Smooth muscle cell (in vitro differentiated cells): ENCODE data around the gene BCL2. TPM values are rescaled to one million over a fixed set of nuclear protein-coding genes. Genes with fewer than 3 reads are reported as not detected.

Source experiments
- DNase-seq: peaks from one replicate; lab custom pipeline; 2025; ENCODE audit not compliant: unreplicated experiment; lab: John Stamatoyannopoulos, UW
- H2AFZ ChIP-seq: fragments of 200-600 bp; sonication (generic); 2 replicates; pipeline ENCODE4 v1.6.0; 2016; ENCODE audit warnings: antibody characterized with exemption, low read depth, mild to moderate bottlenecking
- H3F3A ChIP-seq: fragments of 200-600 bp; sonication (generic); 2 replicates; pipeline ENCODE4 v1.6.0; 2017; ENCODE audit warnings: antibody characterized with exemption, low read depth
- H3K27ac ChIP-seq: fragments of 200-600 bp; sonication (generic); 2 replicates; pipeline ENCODE4 v1.5.1; 2016; ENCODE audit warnings: low read depth, mild to moderate bottlenecking
- H3K27me3 ChIP-seq: fragments of 200-600 bp; sonication (generic); 2 replicates; pipeline ENCODE4 v1.6.1; 2016; ENCODE audit warnings: low read depth, mild to moderate bottlenecking
- H3K36me3 ChIP-seq: fragments of 200-600 bp; sonication (generic); 2 replicates; pipeline ENCODE4 v1.5.1; 2016; ENCODE audit warnings: low read depth
- H3K4me1 ChIP-seq: fragments of 200-600 bp; sonication (generic); 2 replicates; pipeline ENCODE4 v1.5.1; 2016; ENCODE audit warnings: low read depth
- H3K4me2 ChIP-seq: fragments of 200-600 bp; sonication (generic); 2 replicates; pipeline ENCODE4 v1.6.0; 2016; ENCODE audit warnings: mild to moderate bottlenecking
- H3K4me3 ChIP-seq: fragments of 200-600 bp; sonication (generic); 2 replicates; pipeline ENCODE4 v1.5.1; 2016; ENCODE audit warnings: mild to moderate bottlenecking
- H3K79me2 ChIP-seq: fragments of 200-600 bp; sonication (generic); 2 replicates; pipeline ENCODE4 v1.6.0; 2016; ENCODE audit warnings: low read depth, mild to moderate bottlenecking
- H3K9ac ChIP-seq: fragments of 200-600 bp; sonication (generic); 2 replicates; pipeline ENCODE4 v1.6.0; 2016; ENCODE audit warnings: low read depth
- H3K9me3 ChIP-seq: fragments of 200-600 bp; sonication (generic); replicated peaks from 2 replicates; pipeline ENCODE4 v1.5.1; 2016; ENCODE audit warnings: low read depth
- H4K20me1 ChIP-seq: fragments of 200-600 bp; sonication (generic); 2 replicates; pipeline ENCODE4 v1.6.0; 2016; ENCODE audit warnings: low read depth
- CTCF ChIP-seq: fragments of 200-600 bp; sonication (generic); IDR thresholded peaks from 2 replicates; pipeline ENCODE4 v1.5.1; 2017; ENCODE audit warnings: borderline replicate concordance, mild to moderate bottlenecking, antibody characterized with exemption; ENCODE audit not compliant: insufficient read depth, poor library complexity, severe bottlenecking
- WGBS: methylation state at CpG from one replicate; pipeline ENCODE4 v1.1.7; 2016; ENCODE audit warnings: low lambda C conversion rate; 5-methylcytosine and 5-hydroxymethylcytosine counted together
- polyA plus RNA-seq: library from polyadenylated mRNA; unstranded; fragments of >200 nt; fragmentation: Nextera tagmentation; extraction: Ambion mirVana; gene quantifications from 2 replicates; pipeline ENCODE4 v1.2.1, GENCODE V29; 2016
- total RNA-seq: library from RNA; depleted of rRNA; stranded (reverse); fragments of >200 nt; gene quantifications from 2 replicates; pipeline ENCODE4 v1.2.3, GENCODE V29; 2014

BCL2 gene
- total and polyA plus RNA-seq, 2 experiments from 2014 or later, result 0.85 TPM; not detected in 1

DNA sequence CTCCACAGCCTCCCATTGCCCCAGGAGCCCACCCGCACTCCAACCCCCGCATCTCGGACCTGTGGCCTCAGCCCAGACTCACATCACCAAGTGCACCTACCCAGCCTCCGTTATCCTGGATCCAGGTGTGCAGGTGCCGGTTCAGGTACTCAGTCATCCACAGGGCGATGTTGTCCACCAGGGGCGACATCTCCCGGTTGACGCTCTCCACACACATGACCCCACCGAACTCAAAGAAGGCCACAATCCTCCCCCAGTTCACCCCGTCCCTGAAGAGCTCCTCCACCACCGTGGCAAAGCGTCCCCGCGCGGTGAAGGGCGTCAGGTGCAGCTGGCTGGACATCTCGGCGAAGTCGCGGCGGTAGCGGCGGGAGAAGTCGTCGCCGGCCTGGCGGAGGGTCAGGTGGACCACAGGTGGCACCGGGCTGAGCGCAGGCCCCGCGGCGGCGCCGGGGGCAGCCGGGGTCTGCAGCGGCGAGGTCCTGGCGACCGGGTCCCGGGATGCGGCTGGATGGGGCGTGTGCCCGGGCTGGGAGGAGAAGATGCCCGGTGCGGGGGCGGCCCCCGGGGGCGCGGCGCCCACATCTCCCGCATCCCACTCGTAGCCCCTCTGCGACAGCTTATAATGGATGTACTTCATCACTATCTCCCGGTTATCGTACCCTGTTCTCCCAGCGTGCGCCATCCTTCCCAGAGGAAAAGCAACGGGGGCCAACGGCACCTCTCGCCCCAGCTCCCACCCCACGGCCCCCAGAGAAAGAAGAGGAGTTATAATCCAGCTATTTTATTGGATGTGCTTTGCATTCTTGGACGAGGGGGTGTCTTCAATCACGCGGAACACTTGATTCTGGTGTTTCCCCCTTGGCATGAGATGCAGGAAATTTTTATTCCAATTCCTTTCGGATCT is 1.3 kb downstream of the BCL2 start:
- Histone ChIP-seq H3K4me1 (peaks cover 13% of the 10 kb centered on the region), H3K79me2 (no peaks in the 10 kb centered on the region), H3K27me3 (peaks cover 60% of the 10 kb centered on the region), H3K9ac (no peak overlapping the region), H3K4me3 (peak overlapping the region; percentile 77), H3K36me3 (no peaks in the 10 kb centered on the region), H3K27ac (no peak overlapping the region), H4K20me1 (no peaks in the 10 kb centered on the region), H3K9me3 (no peaks in the 10 kb centered on the region), H2AFZ (no peak overlapping the region), H3K4me2 (peak overlapping the region; percentile 100), H3F3A (peaks cover 5% of the 10 kb centered on the region)
- peak; percentile 32 for TF ChIP-seq CTCF
- WGBS, result 6% methylated on average over 64 of the region's 66 CpGs
- no peak for DNase-seq

DNA sequence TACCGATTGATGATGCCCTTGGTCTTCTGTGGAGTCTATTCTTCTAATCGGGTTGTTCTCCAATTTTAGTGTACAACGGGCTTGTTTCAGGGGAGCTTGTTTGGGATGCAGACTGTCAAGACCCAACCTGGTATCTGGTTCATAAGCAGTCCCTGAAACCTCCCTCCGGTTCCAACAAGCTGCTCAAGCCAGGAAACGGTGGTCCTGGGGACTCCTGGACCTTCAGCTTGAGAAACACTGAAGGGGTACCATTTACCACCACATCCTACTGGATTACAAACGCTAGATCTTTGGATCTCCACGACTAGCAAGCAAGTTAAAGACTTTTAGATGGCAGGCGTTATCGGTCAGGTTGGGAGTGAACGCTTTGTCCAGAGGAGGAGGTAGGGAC is 2.0 kb downstream of the BCL2 start:
- no peak for TF ChIP-seq CTCF
- peaks cover 60% of the 10 kb centered on the region for H3K27me3 ChIP-seq
- H3K9ac ChIP-seq, result no peak overlapping the region
- H3K9me3 ChIP-seq, result no peaks in the 10 kb centered on the region
- WGBS, result 92% methylated on average over 10 of the region's 10 CpGs
- H3K4me3 ChIP-seq, result peak overlapping the region; percentile 77
- no peak overlapping the region for H3K27ac ChIP-seq
- peaks cover 13% of the 10 kb centered on the region for H3K4me1 ChIP-seq
- H4K20me1 ChIP-seq, result no peaks in the 10 kb centered on the region
- H2AFZ ChIP-seq, result no peak overlapping the region
- H3K36me3 ChIP-seq, result no peaks in the 10 kb centered on the region
- no peaks in the 10 kb centered on the region for H3K79me2 ChIP-seq
- H3F3A ChIP-seq, result peaks cover 5% of the 10 kb centered on the region
- no peak overlapping the region for H3K4me2 ChIP-seq
- DNase-seq, result no peak

DNA sequence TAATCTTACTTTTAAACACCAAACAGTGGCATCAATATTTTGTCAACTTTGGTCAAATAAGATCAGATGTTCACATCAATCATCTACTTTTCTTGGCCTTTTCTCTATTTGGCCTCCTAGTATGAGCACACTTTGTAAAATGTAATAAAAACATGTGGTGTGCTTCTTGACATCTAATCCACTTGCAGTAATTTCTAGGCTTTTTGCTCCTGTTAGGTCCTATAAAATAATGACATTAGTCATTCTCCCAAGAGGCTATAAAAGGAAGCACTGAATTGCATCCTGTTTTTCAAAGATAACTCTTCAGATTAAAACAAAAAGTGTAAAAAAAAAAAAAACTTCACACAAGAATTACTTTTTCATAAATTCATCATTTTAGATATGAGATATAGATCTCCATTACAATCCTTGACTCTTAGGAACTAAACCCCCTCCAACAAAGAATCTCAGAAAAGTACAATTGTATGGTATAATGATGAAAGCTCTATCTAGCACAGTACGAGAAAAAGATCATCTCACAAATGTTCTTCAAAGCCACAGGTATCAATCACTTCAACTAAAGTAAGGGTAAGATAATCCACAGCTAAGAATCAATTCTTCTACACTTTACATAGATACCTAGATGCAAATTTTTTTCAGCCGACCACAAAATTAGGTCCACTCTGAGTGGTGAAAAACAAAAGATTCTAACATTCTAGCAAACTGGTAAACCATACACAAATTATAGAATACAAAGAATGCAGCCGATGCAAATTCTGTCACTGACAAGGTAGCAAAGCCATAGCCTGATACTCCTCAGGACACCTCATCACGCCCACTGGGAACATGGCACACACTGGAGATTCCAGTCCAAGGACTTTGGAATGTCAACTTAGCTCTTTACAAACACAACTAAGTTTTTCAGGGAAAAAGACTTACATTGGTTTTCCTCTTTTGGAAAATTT is 2.7 kb downstream of the BCL2 start:
- H3F3A ChIP-seq, result peaks cover under 1% of the 10 kb centered on the region
- no peaks in the 10 kb centered on the region for H3K79me2 ChIP-seq
- no peak for DNase-seq
- H3K27ac ChIP-seq, result no peak overlapping the region
- 95% methylated on average over 4 of the region's 4 CpGs for WGBS
- H3K9me3 ChIP-seq, result no peaks in the 10 kb centered on the region
- no peak for TF ChIP-seq CTCF
- no peaks in the 10 kb centered on the region for H3K36me3 ChIP-seq
- H3K9ac ChIP-seq, result no peak overlapping the region
- H3K4me3 ChIP-seq, result peak overlapping the region; percentile 77
- peaks cover 60% of the 10 kb centered on the region for H3K27me3 ChIP-seq
- no peaks in the 10 kb centered on the region for H4K20me1 ChIP-seq
- H3K4me1 ChIP-seq, result peaks cover 13% of the 10 kb centered on the region
- no peak overlapping the region for H2AFZ ChIP-seq
- no peak overlapping the region for H3K4me2 ChIP-seq
